Tibial nerve (tissue), 4 donors: ENCODE measurements around the gene ZSCAN30.

Source experiments
- EP300 ChIP-seq, 2 donors: sonication (generic); formaldehyde crosslinking; IDR thresholded peaks; one replicate each; pipeline ENCODE4 v1.6.1; 2017; ENCODE audit warnings: antibody characterized with exemption in 2 of 2, mild to moderate bottlenecking in 1 of 2
- POLR2A ChIP-seq, 2 donors: fragments of 450-650 bp; IDR thresholded peaks; one replicate each; pipeline ENCODE4 v1.6.1; 2017; ENCODE audit warnings: antibody characterized with exemption in 2 of 2, mild to moderate bottlenecking in 2 of 2, moderate library complexity in 2 of 2
- TF ChIP-seq, protein P1 (sequence below), 5 experiments: fragments of 200-600 bp in 3 of 5; fragments of 450-650 bp in 2 of 5; sonication (generic) in 3 of 5; IDR thresholded peaks; one replicate each; pipeline ENCODE4 v1.5.1; 2016 to 2019; ENCODE audit warnings: antibody characterized with exemption in 5 of 5, mild to moderate bottlenecking in 3 of 5, moderate library complexity in 2 of 5

DNA sequence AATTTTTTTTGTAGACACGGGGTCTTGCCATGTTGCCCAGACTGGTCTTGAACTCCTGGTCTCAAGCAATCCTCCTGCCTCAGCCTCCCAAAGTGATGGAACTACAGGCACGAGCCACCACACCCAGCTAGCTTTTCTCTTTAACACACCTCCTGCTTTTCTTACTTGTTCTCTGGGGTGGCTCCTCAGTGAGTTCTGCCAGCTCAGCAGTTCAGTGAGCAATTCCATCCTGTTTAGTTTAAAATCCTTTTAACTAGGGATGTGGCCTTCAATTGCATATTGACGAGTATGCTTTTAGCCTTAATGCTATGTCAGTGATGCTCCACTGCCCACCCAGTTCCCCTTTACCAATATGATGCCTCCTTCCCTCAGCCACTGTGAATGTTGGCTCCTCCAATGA lies 33.1 kb downstream of the ZSCAN30 start:
- TF ChIP-seq, protein P1, sequence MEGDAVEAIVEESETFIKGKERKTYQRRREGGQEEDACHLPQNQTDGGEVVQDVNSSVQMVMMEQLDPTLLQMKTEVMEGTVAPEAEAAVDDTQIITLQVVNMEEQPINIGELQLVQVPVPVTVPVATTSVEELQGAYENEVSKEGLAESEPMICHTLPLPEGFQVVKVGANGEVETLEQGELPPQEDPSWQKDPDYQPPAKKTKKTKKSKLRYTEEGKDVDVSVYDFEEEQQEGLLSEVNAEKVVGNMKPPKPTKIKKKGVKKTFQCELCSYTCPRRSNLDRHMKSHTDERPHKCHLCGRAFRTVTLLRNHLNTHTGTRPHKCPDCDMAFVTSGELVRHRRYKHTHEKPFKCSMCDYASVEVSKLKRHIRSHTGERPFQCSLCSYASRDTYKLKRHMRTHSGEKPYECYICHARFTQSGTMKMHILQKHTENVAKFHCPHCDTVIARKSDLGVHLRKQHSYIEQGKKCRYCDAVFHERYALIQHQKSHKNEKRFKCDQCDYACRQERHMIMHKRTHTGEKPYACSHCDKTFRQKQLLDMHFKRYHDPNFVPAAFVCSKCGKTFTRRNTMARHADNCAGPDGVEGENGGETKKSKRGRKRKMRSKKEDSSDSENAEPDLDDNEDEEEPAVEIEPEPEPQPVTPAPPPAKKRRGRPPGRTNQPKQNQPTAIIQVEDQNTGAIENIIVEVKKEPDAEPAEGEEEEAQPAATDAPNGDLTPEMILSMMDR (IDR thresholded peaks at IDR 0.05) = no peak
- TF ChIP-seq POLR2A (IDR thresholded peaks at IDR 0.05) (no peak), EP300 (IDR thresholded peaks at IDR 0.05) (no peak)
